ENCODE data around the gene FBXW4.
A peak's percentile ranks its signal among the peaks of the same experiment; 100 is the strongest.
"Not testable (repeated sequence)": the region's sequence is repeated elsewhere in the genome, so short reads cannot be mapped to it uniquely, and the experiment has no call there.

FBXW4 gene

GRCh38 chr10:101609481-101609880 lies 85.5 kb downstream of the FBXW4 start:
- FAIRE-seq (no peak), DNase-seq (ENCODE audit: insufficient read length, low spot score) (no peak)
- TF ChIP-seq PAX5 (IDR thresholded peaks at IDR 0.05; ENCODE audit: insufficient read depth, low read length, severe bottlenecking) (no peak), TAF1 (IDR thresholded peaks at IDR 0.05; ENCODE audit: low read depth, low read length) (no peak), POLR2AphosphoS5 (IDR thresholded peaks at IDR 0.05; ENCODE audit: low read depth, low read length) (no peak), POU2F2 (IDR thresholded peaks at IDR 0.05; ENCODE audit: low read depth, low read length) (no peak), POLR2A (IDR thresholded peaks at IDR 0.05; ENCODE audit: low read depth, low read length) (no peak), SPI1 (IDR thresholded peaks at IDR 0.05; ENCODE audit: low read depth, low read length) (no peak)

GRCh38 chr10:101607124-101607523 lies 87.8 kb downstream of the FBXW4 start:
- TF ChIP-seq POLR2A (IDR thresholded peaks at IDR 0.05; ENCODE audit: low read depth, low read length) = no peak
- TF ChIP-seq POLR2AphosphoS5 (IDR thresholded peaks at IDR 0.05; ENCODE audit: low read depth, low read length) = no peak
- no peak for TF ChIP-seq SPI1 (IDR thresholded peaks at IDR 0.05; ENCODE audit: low read depth, low read length)
- no peak for TF ChIP-seq POU2F2 (IDR thresholded peaks at IDR 0.05; ENCODE audit: low read depth, low read length)
- no peak for TF ChIP-seq TAF1 (IDR thresholded peaks at IDR 0.05; ENCODE audit: low read depth, low read length)
- TF ChIP-seq PAX5 (IDR thresholded peaks at IDR 0.05; ENCODE audit: insufficient read depth, low read length, severe bottlenecking) = no peak
- no peak for FAIRE-seq
- no peak for DNase-seq (ENCODE audit: insufficient read length, low spot score)

- peak; percentile 77 for DNase-seq (ENCODE audit: insufficient read length, low spot score)
- no peak for TF ChIP-seq POLR2AphosphoS5 (IDR thresholded peaks at IDR 0.05; ENCODE audit: low read depth, low read length)
- TF ChIP-seq SPI1 (IDR thresholded peaks at IDR 0.05; ENCODE audit: low read depth, low read length) = no peak
- peak; percentile 97 for FAIRE-seq
Observed at GRCh38 chr10:101602761-101603398, 92.1 kb downstream of the FBXW4 start.

- DNase-seq (ENCODE audit: insufficient read length, low spot score) = no peak
- TF ChIP-seq POLR2A (IDR thresholded peaks at IDR 0.05; ENCODE audit: low read depth, low read length) (no peak), POU2F2 (IDR thresholded peaks at IDR 0.05; ENCODE audit: low read depth, low read length) (no peak), TAF1 (IDR thresholded peaks at IDR 0.05; ENCODE audit: low read depth, low read length) (no peak), POLR2AphosphoS5 (IDR thresholded peaks at IDR 0.05; ENCODE audit: low read depth, low read length) (no peak), PAX5 (IDR thresholded peaks at IDR 0.05; ENCODE audit: insufficient read depth, low read length, severe bottlenecking) (no peak), SPI1 (IDR thresholded peaks at IDR 0.05; ENCODE audit: low read depth, low read length) (no peak)
- no peak for FAIRE-seq
Observed at GRCh38 chr10:101601541-101601940, 93.4 kb downstream of the FBXW4 start.

- TF ChIP-seq PAX5 (IDR thresholded peaks at IDR 0.05; ENCODE audit: insufficient read depth, low read length, severe bottlenecking) (no peak), POU2F2 (IDR thresholded peaks at IDR 0.05; ENCODE audit: low read depth, low read length) (no peak), POLR2AphosphoS5 (IDR thresholded peaks at IDR 0.05; ENCODE audit: low read depth, low read length) (no peak), POLR2A (IDR thresholded peaks at IDR 0.05; ENCODE audit: low read depth, low read length) (no peak), TAF1 (IDR thresholded peaks at IDR 0.05; ENCODE audit: low read depth, low read length) (no peak), SPI1 (IDR thresholded peaks at IDR 0.05; ENCODE audit: low read depth, low read length) (no peak)
- DNase-seq (ENCODE audit: insufficient read length, low spot score) (no peak), FAIRE-seq (no peak)
Observed at GRCh38 chr10:101597091-101597900, 97.7 kb downstream of the FBXW4 start.

- DNase-seq (ENCODE audit: insufficient read length, low spot score) (no peak), FAIRE-seq (no peak)
- TF ChIP-seq POLR2A (IDR thresholded peaks at IDR 0.05; ENCODE audit: low read depth, low read length) = no peak
- no peak for TF ChIP-seq TAF1 (IDR thresholded peaks at IDR 0.05; ENCODE audit: low read depth, low read length)
- TF ChIP-seq POLR2AphosphoS5 (IDR thresholded peaks at IDR 0.05; ENCODE audit: low read depth, low read length) = no peak
- no peak for TF ChIP-seq PAX5 (IDR thresholded peaks at IDR 0.05; ENCODE audit: insufficient read depth, low read length, severe bottlenecking)
- TF ChIP-seq POU2F2 (IDR thresholded peaks at IDR 0.05; ENCODE audit: low read depth, low read length) = no peak
- TF ChIP-seq SPI1 (IDR thresholded peaks at IDR 0.05; ENCODE audit: low read depth, low read length) = no peak
Observed at GRCh38 chr10:101595591-101596433, 99.2 kb downstream of the FBXW4 start.

- not testable (repeated sequence) for DNase-seq (ENCODE audit: insufficient read length, low spot score); FAIRE-seq
Observed at GRCh38 chr10:101593331-101593730, 101.6 kb downstream of the FBXW4 start.

GRCh38 chr10:101588879-101589278 lies 106.1 kb downstream of the FBXW4 start:
- TF ChIP-seq POLR2A (IDR thresholded peaks at IDR 0.05; ENCODE audit: low read depth, low read length) (no peak), SPI1 (IDR thresholded peaks at IDR 0.05; ENCODE audit: low read depth, low read length) (no peak), POLR2AphosphoS5 (IDR thresholded peaks at IDR 0.05; ENCODE audit: low read depth, low read length) (no peak), POU2F2 (IDR thresholded peaks at IDR 0.05; ENCODE audit: low read depth, low read length) (no peak), TAF1 (IDR thresholded peaks at IDR 0.05; ENCODE audit: low read depth, low read length) (no peak), PAX5 (IDR thresholded peaks at IDR 0.05; ENCODE audit: insufficient read depth, low read length, severe bottlenecking) (no peak)
- FAIRE-seq (no peak), DNase-seq (ENCODE audit: insufficient read length, low spot score) (no peak)

Measured in GM12891 (cell line).